ENCODE results near the gene GNG14.

DNA sequence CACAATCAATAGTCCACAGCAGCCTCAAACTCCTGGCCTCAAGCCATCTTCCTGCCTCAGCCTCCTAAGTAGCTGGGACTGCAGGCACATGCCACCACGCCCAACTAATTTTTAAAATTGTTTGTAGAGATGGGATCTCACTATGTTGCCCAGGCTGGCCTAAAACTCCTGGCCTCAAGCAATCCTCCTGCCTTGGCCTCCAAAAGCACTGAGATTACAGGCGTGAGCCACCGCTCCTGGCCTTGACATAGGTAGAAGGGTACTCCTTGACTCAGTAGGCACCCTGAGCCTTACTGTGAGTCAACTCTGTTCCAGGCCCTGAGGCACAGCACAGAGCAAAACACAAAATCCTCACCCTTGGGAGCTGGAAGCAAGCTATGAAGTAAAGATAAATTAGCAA is 28.1 kb downstream of the GNG14 start:
- TF ChIP-seq EZH2 (IDR thresholded peaks at IDR 0.05; ENCODE audit: borderline replicate concordance, low read depth, low read length, severe bottlenecking), result no peak
- TF ChIP-seq, protein P1, sequence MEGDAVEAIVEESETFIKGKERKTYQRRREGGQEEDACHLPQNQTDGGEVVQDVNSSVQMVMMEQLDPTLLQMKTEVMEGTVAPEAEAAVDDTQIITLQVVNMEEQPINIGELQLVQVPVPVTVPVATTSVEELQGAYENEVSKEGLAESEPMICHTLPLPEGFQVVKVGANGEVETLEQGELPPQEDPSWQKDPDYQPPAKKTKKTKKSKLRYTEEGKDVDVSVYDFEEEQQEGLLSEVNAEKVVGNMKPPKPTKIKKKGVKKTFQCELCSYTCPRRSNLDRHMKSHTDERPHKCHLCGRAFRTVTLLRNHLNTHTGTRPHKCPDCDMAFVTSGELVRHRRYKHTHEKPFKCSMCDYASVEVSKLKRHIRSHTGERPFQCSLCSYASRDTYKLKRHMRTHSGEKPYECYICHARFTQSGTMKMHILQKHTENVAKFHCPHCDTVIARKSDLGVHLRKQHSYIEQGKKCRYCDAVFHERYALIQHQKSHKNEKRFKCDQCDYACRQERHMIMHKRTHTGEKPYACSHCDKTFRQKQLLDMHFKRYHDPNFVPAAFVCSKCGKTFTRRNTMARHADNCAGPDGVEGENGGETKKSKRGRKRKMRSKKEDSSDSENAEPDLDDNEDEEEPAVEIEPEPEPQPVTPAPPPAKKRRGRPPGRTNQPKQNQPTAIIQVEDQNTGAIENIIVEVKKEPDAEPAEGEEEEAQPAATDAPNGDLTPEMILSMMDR (IDR thresholded peaks at IDR 0.05; ENCODE audit: borderline replicate concordance, extremely low read depth, low read length, poor library complexity, severe bottlenecking), result no peak
